GM21515 (cell line): ENCODE results near the gene TRPV5.

ENCODE experiments used
- ATAC-seq: cut with Tn5 transposase; IDR thresholded peaks from one replicate; pipeline ENCODE4 v1.9.1; 2021; ENCODE audit not compliant: unreplicated experiment

TRPV5 gene

GRCh38 chr7:142910481-142910880 is 23.1 kb downstream of the TRPV5 start:
- no peak for ATAC-seq

DNA sequence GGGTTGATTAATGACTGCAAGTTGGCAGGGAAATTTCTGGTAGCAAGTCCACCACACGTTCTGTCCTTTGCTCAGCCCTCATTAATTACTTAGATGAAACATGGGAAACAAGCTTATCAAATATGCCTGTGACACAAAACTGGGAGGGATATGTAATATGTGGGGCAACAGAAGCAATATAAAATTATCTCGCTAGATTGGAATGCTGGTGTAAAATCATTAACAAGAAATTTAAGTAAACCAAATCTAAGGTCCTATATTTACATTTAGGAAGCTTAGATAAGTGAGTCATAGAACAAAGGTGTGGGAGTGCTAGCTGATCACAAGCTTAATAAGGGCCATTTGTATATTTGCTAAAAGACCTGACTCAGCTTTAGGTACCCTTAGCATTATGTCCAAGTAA is 23.5 kb downstream of the TRPV5 start:
- ATAC-seq: no peak

- ATAC-seq: no peak
These were observed 24.3 kb downstream of the TRPV5 start for GRCh38 chr7:142908921-142909890.

DNA sequence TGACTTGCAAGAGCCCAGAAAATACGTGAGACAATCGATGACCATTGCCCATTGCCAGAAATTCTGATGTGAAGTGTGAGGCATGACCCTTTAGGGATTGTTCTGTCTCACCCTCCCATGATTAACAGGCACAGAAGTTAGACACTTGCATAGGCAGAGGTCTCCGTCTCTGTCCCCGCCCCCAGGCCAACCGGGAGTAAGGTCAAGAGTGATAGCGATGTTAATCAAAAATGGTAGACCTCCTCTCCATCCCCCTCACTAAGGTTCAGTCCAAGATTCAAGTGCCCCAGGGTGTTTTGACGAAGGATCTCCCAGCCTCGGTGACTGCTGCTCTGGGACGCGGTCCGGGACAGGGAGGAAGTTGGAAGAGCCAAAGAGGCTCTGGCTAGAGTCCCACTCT is 25.3 kb downstream of the TRPV5 start:
- ATAC-seq: no peak

DNA sequence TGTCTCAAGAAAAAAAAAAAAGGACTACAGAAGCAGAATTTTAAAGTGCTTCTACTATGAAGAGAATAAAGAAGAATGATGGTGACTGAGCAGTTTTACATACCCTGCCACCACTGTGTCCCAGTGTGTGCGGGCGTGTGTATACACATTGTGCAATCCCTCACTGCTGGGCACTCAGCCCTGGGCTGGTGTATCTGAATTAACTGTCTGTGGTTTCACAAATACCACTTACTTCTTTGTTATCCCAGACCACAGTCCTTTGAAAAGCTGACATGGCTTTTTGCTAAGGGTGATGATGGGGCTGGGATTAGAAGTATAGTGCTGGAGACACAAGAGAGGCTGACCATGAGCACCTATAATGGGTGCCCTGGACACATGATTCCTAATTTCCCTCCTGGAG is 26.9 kb downstream of the TRPV5 start:
- no peak for ATAC-seq

DNA sequence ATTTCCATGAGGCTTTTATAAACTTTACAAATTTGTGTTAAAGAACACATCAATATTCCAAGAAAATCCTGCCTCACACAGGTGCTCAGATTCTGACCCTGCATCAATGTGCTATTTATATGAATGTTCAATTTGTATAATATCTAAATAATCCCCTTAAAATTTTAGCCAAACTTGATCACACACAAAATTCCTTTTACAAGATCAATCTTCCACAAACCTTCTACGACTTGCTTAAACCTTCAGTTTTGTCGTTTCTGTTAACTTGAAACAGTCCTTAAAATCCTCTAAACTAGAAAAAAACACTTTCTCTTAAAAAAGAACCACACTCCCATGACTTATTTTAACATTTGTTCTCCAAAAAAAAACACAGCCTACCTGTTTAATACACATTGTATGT is 27.8 kb downstream of the TRPV5 start:
- no peak for ATAC-seq

DNA sequence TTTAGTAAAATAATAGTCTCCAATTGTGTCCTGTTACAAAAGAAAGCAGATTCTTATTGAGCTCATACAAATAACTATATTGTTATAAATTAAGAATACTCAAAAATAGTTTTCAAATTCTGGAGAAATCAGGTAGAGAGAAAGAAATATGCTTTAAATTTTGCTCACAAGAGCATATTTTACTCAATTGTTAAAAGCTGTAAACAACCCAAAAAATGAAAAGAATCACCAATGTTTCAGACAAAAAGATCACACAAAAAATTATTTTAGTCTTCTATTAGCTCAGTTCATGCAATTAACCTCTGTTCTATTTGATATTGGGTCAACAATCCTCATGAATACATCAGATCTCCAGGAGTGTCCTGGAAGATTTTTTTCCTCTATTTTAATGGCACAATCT is 29.4 kb downstream of the TRPV5 start:
- ATAC-seq: no peak

DNA sequence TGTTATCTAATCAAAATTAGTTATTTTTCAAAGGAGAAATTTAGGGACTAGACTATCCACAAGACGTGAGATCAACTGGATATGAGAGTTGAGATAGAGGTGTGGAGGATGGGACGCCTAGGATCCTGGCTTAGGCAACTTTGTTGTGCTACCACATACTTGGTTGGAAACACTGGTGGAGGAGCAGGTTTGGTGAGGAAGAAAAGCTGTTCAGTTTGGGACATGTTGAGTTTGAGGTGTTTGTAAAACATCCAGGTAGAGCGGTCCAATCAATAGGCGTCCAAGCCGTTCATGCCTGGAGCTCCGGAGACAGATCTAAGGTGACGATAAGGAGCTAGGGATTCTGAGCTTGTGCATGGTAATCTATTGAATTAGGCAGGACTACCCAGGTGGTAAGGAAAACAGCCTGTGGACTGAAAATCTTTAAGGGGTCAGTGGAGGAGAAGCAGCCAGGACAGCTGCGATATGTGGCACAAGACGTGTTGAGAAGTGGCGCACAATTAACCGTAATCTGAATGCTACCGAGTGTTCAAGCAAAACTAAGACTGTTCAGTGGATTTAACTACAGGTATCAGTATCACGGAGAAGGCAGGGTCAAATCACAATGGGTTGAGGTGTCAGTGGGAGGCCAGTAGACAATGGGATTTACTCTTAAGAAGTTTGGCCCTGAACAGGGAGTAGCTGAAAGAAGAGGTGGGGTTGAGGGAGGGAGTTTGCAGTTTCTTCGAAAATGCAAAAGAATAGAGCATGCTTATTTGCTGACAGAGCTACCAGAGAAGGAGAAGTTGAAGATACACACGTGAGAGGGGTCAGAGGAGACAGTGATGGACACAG is 31.9 kb downstream of the TRPV5 start:
- ATAC-seq: no peak

DNA sequence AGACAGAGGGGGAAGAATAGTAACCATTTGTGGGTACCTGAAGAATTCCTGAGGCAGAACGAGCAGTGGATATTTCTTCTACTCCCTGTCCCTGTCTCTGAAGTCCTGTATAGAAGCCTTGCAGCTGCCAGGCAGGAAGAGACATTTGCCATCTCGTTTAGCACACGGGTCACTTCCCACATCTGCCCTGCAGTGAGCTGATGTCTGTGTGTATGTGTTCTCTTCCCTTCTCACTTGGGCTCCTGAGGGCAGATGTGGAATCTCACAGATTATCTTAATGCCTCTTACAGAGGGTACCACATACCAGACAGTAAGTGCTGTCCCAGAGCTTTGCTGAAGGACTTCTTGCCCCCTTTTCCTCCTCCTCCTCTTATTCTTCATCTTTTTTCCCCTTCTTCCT is 33.9 kb downstream of the TRPV5 start:
- ATAC-seq: no peak

DNA sequence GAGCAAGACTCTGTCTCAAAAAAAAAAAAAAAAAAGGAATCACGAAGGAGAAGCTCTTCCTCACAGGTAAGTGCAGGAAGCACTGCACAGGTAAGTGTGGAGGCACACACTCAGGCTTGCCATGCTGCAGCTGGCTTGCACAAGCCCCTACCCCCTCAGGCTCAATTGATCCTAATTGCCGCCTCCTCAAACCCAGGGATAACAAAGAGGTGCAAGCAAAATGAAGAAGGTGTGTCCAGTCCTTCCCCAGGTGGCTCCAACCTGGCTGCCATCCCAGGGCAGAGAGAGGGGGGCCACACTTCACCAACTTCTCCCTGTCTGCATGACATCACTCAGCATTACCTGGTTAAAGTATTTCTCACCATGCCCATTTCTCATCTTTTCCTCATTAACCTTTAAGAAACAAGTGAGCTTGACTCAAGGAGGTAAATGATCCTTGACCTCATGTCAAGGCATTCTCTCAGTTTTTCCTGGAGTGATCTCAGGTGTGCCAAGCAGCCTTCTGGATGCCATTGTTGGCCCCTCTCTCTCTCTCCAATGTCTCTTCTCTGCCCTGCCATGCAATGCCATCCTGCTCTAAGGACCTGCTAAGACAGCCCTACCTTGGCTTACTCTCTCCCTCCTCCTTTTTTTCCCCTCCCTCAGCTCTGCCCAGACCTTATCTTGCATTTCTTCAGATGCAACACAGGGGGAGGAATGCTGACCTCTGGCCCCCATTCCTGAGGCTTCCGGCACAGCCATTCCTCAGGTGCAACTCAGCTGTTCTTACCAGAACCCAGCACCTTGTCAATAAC is 35.0 kb downstream of the TRPV5 start:
- no peak for ATAC-seq

DNA sequence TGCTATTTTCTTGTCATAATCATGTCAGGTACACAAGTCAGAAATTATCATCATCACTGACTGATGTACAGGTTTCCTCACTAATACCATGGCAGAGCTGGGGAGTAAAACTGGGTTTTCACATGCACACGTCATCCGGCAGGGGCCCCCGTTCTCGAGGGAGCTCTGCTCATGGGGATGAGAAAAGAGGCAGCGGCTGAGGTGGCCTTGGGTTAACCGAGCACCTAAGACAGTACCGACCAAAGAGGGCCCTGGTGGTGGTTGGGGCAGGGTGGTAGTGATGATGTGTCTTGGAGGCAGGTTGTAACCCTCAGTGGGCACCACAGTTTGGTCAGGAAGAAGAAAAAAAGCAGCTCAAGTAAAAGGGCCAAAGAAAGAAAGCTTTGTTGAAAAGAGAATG is 35.9 kb downstream of the TRPV5 start:
- no peak for ATAC-seq

DNA sequence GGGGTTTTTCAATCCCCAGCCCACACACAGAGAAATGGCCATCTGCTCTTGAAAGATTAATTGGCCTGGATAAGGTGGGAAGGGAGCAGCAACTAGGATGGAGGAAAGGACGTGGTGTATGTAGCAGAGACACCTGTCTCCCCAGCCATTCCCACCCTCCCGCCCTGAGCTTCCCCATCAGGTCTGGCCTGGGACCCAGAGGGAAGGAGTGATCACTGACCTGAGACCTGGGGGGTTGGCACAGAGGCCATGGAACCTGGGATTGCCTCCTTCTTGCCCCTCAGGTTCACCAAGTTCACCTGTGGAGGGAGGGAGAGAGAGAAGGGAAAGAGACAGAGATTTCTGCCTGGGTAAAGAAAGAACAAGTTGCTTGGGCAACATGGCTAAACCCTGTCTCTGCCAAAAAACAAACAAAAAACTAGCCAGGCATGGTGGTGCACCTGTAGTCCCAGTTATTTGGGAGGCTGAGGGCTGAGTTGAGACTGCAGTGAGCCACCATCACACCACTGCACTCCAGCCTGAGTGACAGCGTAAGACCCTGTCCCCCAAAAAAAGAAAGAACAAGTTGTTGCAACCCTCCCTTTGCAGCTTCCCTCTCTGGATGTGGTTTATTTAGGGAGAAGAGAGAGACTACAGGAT is 36.7 kb downstream of the TRPV5 start:
- ATAC-seq: no peak

- ATAC-seq: no peak
These were observed 37.4 kb downstream of the TRPV5 start for GRCh38 chr7:142896151-142896550.

DNA sequence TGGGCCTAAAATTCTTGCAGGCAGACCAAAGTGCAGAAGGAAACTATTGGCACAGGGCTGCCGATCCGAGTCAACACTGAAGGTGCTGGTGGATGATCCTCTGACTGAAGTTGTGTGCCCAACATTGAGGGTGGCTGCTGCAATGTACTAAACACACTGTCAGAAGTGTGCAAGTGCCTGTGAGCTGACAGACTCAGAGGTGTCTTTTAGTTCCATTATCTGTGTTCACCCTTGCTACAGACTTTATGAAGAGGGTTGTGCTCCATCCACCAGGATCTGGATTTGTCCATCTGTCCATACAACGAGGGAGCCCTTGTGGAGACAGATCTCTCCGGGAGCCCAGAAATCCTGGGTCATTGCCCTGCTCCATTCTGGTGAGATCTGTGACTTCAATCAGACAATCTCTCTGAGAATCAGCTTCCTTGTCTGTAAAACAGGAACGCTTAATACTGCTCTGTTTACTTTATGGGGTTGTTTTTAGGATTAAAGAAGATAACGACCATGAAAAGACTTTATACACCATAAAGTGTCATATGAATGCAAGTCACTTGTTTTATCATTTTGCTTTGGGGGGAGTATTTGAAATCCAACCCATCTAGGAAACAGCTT is 38.5 kb downstream of the TRPV5 start:
- no peak for ATAC-seq

- ATAC-seq: no peak
These were observed 39.2 kb downstream of the TRPV5 start for GRCh38 chr7:142894112-142894984.

DNA sequence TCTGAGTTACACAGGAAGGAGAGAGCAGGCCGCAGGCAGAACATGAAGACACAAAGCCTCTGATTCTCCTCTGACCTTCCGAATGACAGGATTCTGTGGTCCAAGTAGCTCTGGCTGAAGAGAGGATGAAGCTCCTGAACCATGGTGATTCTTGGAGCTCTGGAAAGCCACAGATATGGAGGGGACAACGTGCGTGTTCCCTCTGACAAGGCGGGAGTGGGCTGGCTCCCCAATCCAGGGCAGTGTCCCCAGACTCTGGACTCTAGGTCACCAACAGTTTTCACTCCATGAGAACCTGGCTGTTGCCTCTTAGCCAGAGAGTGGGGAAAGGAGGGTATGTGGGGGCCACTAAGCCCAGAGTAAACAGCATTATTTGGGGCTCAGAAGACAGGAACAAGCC is 40.6 kb downstream of the TRPV5 start:
- ATAC-seq: no peak

DNA sequence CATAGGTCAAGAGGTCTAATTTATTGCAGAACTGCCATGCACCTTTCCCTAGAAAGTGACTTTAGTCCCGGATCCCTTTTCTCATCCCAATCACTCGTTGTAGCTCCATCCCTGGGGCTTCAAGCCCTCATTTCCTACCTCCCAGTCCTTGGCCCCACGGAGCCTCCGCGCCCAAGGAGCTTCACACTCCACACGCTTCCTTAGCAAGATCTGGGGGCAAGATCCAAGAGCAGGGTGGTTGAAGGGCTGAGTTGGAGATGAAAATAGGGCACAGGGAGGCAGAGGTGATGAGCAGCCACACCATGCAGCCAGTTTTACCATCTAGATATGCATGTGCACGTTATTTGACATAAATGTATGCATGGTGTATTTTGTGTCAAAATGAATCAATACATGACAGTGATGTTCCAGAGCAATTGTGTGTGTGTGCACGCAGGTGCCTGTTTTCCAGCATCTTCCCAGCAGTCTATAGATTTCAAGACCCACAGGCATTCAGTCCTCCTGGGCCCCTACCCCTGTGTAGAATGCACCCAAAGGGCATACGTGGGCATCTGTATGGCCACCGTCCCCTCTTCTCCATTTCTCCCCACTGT is 42.0 kb downstream of the TRPV5 start:
- ATAC-seq: no peak

DNA sequence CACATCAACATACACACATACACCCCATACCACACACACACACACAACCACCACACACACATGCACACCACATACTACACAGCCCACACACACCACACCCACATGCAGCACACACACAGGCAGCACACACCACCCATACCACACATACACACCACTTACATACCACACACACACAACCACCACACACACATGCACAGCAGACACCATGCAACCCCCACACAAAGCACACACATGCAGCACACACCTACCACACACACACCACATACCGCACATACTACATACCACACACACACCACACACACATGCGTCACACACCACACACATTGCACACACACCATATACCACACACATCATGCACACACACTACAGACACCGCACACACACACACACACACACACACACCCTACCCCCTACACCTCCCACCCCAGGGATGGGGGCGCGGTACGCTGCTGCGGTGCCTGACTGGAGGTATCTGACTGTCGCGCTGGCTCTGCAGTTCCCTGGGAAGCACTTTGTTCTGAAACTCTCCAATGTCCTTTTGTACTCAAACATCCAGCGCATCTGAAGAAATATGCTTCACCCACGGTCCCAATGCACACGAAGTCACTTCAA is 42.6 kb downstream of the TRPV5 start:
- ATAC-seq: no peak

DNA sequence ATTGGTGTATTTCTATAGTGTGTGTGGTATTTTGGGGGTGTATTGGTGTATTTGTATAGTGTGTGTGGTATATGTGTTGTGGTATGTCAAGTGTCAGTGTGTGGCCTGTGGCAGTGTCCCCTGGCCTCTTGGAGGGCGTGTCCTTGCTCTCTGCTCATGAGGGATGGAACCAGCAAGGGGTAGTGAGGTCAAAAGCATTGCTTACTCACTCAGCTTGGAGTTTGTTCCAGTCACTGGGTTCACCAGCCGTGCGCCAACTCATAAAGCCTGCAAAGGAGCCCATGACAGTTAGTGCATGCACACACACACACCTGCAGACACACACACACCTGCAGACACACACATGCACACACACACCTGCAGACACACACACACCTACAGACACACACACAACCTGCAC is 43.7 kb downstream of the TRPV5 start:
- ATAC-seq: no peak
